ENCODE results near the gene CD300A.

CD300A gene

DNA sequence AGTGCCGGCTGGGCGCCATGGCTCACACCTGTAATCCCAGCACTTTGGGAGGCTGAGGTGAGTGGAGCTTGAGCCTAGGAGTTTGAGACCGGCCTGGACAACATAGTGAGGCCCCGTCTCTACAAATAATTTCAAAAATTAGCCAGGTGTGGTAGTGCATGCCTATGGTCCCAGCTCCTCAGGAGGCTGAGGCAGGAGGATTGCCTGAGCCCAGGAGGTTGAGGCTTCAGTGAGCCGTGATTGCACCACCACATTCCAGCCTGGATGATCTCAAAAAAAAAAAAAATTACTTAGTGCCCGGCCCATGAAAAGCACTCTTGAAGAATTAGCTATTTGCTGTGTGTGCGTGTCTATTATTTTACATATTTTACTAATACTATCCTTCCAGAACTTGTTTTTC, 24.9 kb upstream of the CD300A start:
- no peak for DNase-seq (ENCODE audit: low read depth)
- H3K4me3 ChIP-seq (ENCODE audit: low read depth, low read length): no peak overlapping the region
- TF ChIP-seq, protein P1, sequence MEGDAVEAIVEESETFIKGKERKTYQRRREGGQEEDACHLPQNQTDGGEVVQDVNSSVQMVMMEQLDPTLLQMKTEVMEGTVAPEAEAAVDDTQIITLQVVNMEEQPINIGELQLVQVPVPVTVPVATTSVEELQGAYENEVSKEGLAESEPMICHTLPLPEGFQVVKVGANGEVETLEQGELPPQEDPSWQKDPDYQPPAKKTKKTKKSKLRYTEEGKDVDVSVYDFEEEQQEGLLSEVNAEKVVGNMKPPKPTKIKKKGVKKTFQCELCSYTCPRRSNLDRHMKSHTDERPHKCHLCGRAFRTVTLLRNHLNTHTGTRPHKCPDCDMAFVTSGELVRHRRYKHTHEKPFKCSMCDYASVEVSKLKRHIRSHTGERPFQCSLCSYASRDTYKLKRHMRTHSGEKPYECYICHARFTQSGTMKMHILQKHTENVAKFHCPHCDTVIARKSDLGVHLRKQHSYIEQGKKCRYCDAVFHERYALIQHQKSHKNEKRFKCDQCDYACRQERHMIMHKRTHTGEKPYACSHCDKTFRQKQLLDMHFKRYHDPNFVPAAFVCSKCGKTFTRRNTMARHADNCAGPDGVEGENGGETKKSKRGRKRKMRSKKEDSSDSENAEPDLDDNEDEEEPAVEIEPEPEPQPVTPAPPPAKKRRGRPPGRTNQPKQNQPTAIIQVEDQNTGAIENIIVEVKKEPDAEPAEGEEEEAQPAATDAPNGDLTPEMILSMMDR (IDR thresholded peaks at IDR 0.05; ENCODE audit: control insufficient read depth, extremely low read depth, insufficient read depth): no peak

- H3K4me3 ChIP-seq (ENCODE audit: low read depth, low read length): no peak overlapping the region
- no peak for DNase-seq (ENCODE audit: low read depth)
- TF ChIP-seq, protein P1 (IDR thresholded peaks at IDR 0.05; ENCODE audit: control insufficient read depth, extremely low read depth, insufficient read depth): no peak
Measured at GRCh38 chr17:74442291-74442669, 24.2 kb upstream of the CD300A start.

GRCh38 chr17:74442670-74443515, 23.5 kb upstream of the CD300A start:
- peak; percentile 79 for DNase-seq (ENCODE audit: low read depth)
- TF ChIP-seq, protein P1 (IDR thresholded peaks at IDR 0.05; ENCODE audit: control insufficient read depth, extremely low read depth, insufficient read depth): no peak
- peak overlapping the region; percentile 40 for H3K4me3 ChIP-seq (ENCODE audit: low read depth, low read length)

DNA sequence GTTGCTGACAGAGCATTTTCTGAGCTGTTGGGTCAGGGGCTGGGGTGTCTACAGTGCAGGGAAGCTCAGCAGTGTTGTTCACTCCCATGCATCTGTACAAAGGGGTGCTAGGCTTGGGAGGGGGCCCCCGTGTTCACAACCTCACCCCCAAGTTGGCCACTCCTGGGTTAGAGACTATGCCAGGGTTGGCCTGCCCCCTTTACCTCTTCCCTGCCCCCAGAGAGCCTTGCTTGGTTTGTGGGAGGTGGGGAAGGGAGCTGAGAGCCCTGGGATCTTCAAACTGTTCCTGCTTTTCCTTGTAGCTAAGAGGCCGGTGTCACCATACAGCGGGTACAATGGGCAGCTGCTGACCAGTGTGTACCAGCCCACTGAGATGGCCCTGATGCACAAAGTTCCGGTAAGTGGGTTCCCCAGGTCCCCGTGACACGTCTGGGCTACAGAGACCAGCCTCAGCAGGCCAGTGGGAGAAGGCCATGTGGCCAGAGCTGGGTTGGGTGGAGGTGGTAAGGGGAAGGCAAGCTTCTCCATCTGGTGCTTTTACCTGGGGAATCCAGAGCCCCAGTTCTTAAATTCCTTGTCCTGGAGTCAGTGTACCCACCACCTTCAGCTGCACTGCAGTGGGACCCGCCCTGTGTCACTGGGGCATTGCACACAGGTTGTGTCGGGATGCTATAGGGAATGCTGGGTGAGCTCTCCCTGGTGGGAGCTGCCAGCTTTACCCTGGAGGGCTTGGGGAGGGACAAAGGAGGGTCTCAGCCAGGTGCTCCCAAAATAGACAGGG, 22.7 kb upstream of the CD300A start:
- H3K4me3 ChIP-seq (ENCODE audit: low read depth, low read length): no peak overlapping the region
- no peak for DNase-seq (ENCODE audit: low read depth)
- TF ChIP-seq, protein P1 (IDR thresholded peaks at IDR 0.05; ENCODE audit: control insufficient read depth, extremely low read depth, insufficient read depth): no peak

GRCh38 chr17:74444406-74444805, 22.0 kb upstream of the CD300A start:
- no peak overlapping the region for H3K4me3 ChIP-seq (ENCODE audit: low read depth, low read length)
- no peak for DNase-seq (ENCODE audit: low read depth)
- TF ChIP-seq, protein P1 (IDR thresholded peaks at IDR 0.05; ENCODE audit: control insufficient read depth, extremely low read depth, insufficient read depth): no peak

DNA sequence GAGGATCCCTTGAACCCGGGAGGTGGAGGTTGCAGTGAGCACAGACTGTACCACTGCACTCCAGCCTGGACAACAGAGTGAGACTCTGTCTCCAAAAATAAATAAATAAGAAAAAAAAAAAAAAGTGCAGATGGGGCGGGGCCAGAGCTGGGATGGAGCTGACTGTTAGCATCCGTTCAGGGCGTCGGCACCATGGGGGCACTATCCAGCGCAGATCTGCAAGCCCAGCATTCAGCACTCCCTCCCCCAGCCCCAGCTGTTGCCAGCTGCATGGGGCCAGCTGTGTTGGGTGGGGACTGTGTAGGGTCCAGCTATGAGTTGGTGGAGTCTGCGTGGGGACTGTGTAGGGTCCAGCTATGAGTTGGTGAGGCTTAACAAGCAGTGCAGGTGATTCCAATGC, 21.3 kb upstream of the CD300A start:
- DNase-seq (ENCODE audit: low read depth): no peak
- TF ChIP-seq, protein P1 (IDR thresholded peaks at IDR 0.05; ENCODE audit: control insufficient read depth, extremely low read depth, insufficient read depth): no peak
- H3K4me3 ChIP-seq (ENCODE audit: low read depth, low read length): no peak overlapping the region
